K562 (cell line): ENCODE data around the gene LBP. TPM values are rescaled to one million over a fixed set of nuclear protein-coding genes. Genes with fewer than 3 reads are reported as not detected.

ENCODE experiments used
- ATAC-seq: fragments of 200-7000 bp; cut with Tn5 transposase; 3 replicates; pipeline ENCODE4 v1.9.1; 2020; ENCODE audit warnings: moderate library complexity
- BruUV-seq: library from RNA; stranded (reverse); fragments of 400-500 nt; replicated peaks from 2 replicates; lab custom pipeline; 2021; lab: Mats Ljungman, UMichigan
- CTCF ChIA-PET: fragments of 300-600 bp; formaldehyde crosslinking; extraction: SDS; loops from one replicate; lab custom pipeline; 2021; ENCODE audit warnings: low intra/inter-chr PET ratio; lab: Yijun Ruan, JAX
- POLR2A ChIA-PET: fragments of 300-600, 350-650 bp; sonication (Branson Sonifier 250); formaldehyde crosslinking; extraction: SDS; loops from one replicate; lab custom pipeline; 2021; ENCODE audit warnings: antibody characterized with exemption, inconsistent platforms; lab: Yijun Ruan, JAX
- DNase-seq, 4 experiments: peaks; one replicate each; pipeline versions ENCODE4 v3.0.0 to v3.0.0-alpha.2; 2011 to 2018; ENCODE audit warnings: low spot score in 3 of 4, mixed read lengths in 3 of 4; ENCODE audit errors: extremely low read depth in 1 of 4
- FAIRE-seq: peaks from 2 replicates; lab custom pipeline; 2011; peaks lifted over from hg19 to GRCh38; lab: Jason Lieb, UNC
- H2AFZ ChIP-seq: 2 replicates; pipeline ENCODE4 v1.6.0; 2011; ENCODE audit warnings: low read depth, low read length, control low read depth, inconsistent platforms
- H3K27ac ChIP-seq: fragments of 200-600 bp; 3 replicates; pipeline ENCODE4 v1.8.0; 2011; ENCODE audit warnings: low read depth, mild to moderate bottlenecking, control low read depth, inconsistent platforms, low read length, moderate library complexity, mixed read lengths; ENCODE audit errors: extremely low read depth
- H3K27me3 ChIP-seq, 2 experiments: fragments of 300-600 bp in 1 of 2; 2 replicates in 1 of 2; 3 replicates in 1 of 2; pipeline versions ENCODE4 v1.6.0 to v1.8.0; 2011; ENCODE audit warnings: inconsistent platforms in 2 of 2, low read length in 2 of 2, mild to moderate bottlenecking in 1 of 2, mixed read lengths in 1 of 2, moderate library complexity in 1 of 2; ENCODE audit not compliant: control insufficient read depth in 2 of 2, insufficient read depth in 2 of 2
- H3K36me3 ChIP-seq: fragments of 300-600 bp; 3 replicates; pipeline ENCODE4 v1.8.0; 2011; ENCODE audit warnings: mild to moderate bottlenecking, low read length, inconsistent platforms; ENCODE audit not compliant: control insufficient read depth, insufficient read depth
- H3K4me1 ChIP-seq, 2 experiments: fragments of 200-600 bp in 1 of 2; replicated peaks in 1 of 2; 2 replicates in 1 of 2; 3 replicates in 1 of 2; pipeline versions ENCODE4 v1.5.1 to v1.8.0; 2011; ENCODE audit warnings: inconsistent platforms in 2 of 2, low read length in 2 of 2, mild to moderate bottlenecking in 1 of 2, mixed read lengths in 1 of 2, moderate library complexity in 1 of 2; ENCODE audit not compliant: control insufficient read depth in 2 of 2, insufficient read depth in 2 of 2
- H3K4me2 ChIP-seq: 2 replicates; pipeline ENCODE4 v1.6.1; 2011; ENCODE audit warnings: low read length, control low read depth, inconsistent platforms, mixed read lengths; ENCODE audit not compliant: insufficient read depth
- H3K4me3 ChIP-seq: fragments of 200-600 bp; sonication (generic), shearing (Covaris generic); 2 replicates; pipeline ENCODE4 v1.5.1; 2016; ENCODE audit warnings: control low read depth, inconsistent platforms
- H3K79me2 ChIP-seq: fragments of 200-600 bp; 3 replicates; pipeline ENCODE4 v1.8.0; 2011; ENCODE audit warnings: low read length, inconsistent platforms; ENCODE audit not compliant: control insufficient read depth, insufficient read depth
- H3K9ac ChIP-seq, 2 experiments: 2 replicates each; pipeline versions ENCODE4 v1.6.0 to v1.6.1; 2011; ENCODE audit warnings: low read depth in 2 of 2, low read length in 2 of 2, control low read depth in 1 of 2, inconsistent platforms in 1 of 2, mild to moderate bottlenecking in 1 of 2, mixed read lengths in 1 of 2; ENCODE audit not compliant: insufficient read depth in 1 of 2
- H3K9me1 ChIP-seq: one replicate; pipeline ENCODE4 v1.6.0; 2011; ENCODE audit warnings: inconsistent platforms, mild to moderate bottlenecking, low read length, moderate library complexity; ENCODE audit not compliant: control insufficient read depth, insufficient read depth
- H3K9me3 ChIP-seq: replicated peaks from 2 replicates; pipeline ENCODE4 v1.5.1; 2011; ENCODE audit warnings: low read depth, low read length, inconsistent platforms; ENCODE audit not compliant: control insufficient read depth, insufficient read depth
- H4K20me1 ChIP-seq: replicated peaks from 2 replicates; pipeline ENCODE4 v1.6.1; 2011; ENCODE audit warnings: low read length, inconsistent platforms, mixed read lengths; ENCODE audit not compliant: control insufficient read depth, insufficient read depth
- BCL6 ChIP-seq: fragments of 250-450 bp; sonication (Bioruptor Pico); IDR thresholded peaks from 2 replicates; pipeline ENCODE4 v1.4.0; 2020
- SIRT6 ChIP-seq: IDR thresholded peaks from one replicate; pipeline ENCODE4 v1.6.1; 2012; ENCODE audit warnings: low read depth, mild to moderate bottlenecking, control low read depth, inconsistent platforms, low read length, moderate library complexity
- SMARCA5 ChIP-seq: fragments of 450-650 bp; IDR thresholded peaks from 2 replicates; pipeline ENCODE4 v1.6.1; 2016
- ZNF3 ChIP-seq: fragments of 250-450 bp; sonication (Bioruptor Pico); IDR thresholded peaks from 2 replicates; pipeline ENCODE4 v1.5.0; 2021; ENCODE audit warnings: mild to moderate bottlenecking, moderate library complexity
- WGBS: fragments of 100-300 bp; shearing (Covaris generic); methylation state at CpG from one replicate; pipeline ENCODE4 v1.1.6; 2016; ENCODE audit warnings: low coverage, mixed read lengths; ENCODE audit not compliant: insufficient coverage; ENCODE audit errors: missing lambda C conversion rate; 5-methylcytosine and 5-hydroxymethylcytosine counted together
- in situ Hi-C: fragments of 300-500 bp; cut with MboI; formaldehyde crosslinking; loops from 4 replicates; pipeline ENCODE4 v1.15.0; 2018; ENCODE audit warnings: inconsistent platforms, mixed read lengths
- intact Hi-C: fragments of 100-400 bp; cut with micrococcal nuclease; formaldehyde crosslinking; loops from 2 replicates; pipeline ENCODE4 v1.14.2; 2022
- polyA plus RNA-seq, 8 experiments: library from polyadenylated mRNA; depleted of rRNA in 4 of 8; stranded (reverse) in 5 of 8; unstranded in 3 of 8; fragments of >200 nt; fragmentation: Nextera tagmentation in 2 of 8; fragmentation: Illumina TruSeq in 1 of 8; extraction: Ambion mirVana in 2 of 8; extraction: Trizol in 1 of 8; gene quantifications; 2 replicates each; pipeline versions ENCODE4 v1.2.1 to v1.2.3, GENCODE V29; 2011 to 2014; ENCODE audit warnings: inconsistent platforms in 1 of 8, missing spikeins in 1 of 8
- total RNA-seq, 7 experiments: library from RNA; depleted of rRNA in 6 of 7; stranded (reverse); fragments of >200 nt in 6 of 7; fragmentation: Illumina TruSeq in 2 of 7; extraction: Trizol in 2 of 7; gene quantifications; 2 replicates each; pipeline versions ENCODE4 v1.2.1 to v1.2.3, GENCODE V29; 2011 to 2021; ENCODE audit warnings: low replicate concordance in 1 of 7
- TF ChIP-seq, protein P1 (sequence below): fragments of 200-800 bp; sonication (Bioruptor generic); IDR thresholded peaks from 2 replicates; pipeline ENCODE4 v1.6.1; 2017; ENCODE audit warnings: missing genetic modification characterization, missing compliant biosample characterization
- TF ChIP-seq, protein P2 (sequence below): IDR thresholded peaks from 2 replicates; pipeline ENCODE4 v1.6.1; 2011; ENCODE audit not compliant: insufficient read length; ENCODE audit errors: extremely low read depth
- TF ChIP-seq, protein P3 (sequence below), 2 experiments: fragments of 450-650 bp in 1 of 2; sonication (generic) in 1 of 2; formaldehyde crosslinking in 1 of 2; IDR thresholded peaks in 1 of 2; conservative IDR thresholded peaks in 1 of 2; 2 replicates each; pipeline versions ENCODE4 v1.6.1 to v1.8.1; 2016 to 2023; ENCODE audit warnings: mild to moderate bottlenecking in 2 of 2, moderate library complexity in 2 of 2, inconsistent platforms in 1 of 2, missing genetic modification reagents in 1 of 2

Gene LBP
- total and polyA plus RNA-seq, 9 of the 15 experiments (the other 6 are each of a cell fraction or from before 2014, with no cell fraction given), result 0.06 to 0.31 (median 0.09) TPM; not detected in 3

DNA sequence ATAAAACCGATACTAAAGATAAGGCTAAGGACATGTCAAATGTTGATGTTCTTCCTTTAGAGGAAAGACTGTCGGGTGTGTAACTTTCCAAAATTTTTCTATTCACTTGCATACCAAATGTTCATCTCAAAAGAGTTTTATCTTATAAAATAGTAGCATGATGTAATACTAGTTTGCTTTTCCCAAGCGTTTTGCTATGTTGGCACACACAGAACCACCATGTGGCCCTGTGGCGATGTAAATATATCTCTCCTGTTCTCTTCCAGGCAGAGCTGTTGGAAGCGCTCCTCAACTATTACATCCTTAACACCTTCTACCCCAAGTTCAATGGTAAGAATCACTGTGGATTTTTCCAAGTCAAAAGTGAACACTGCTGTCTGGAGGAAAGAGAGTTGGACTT, 26.5 kb downstream of the LBP start:
- no peaks in the 10 kb centered on the region for H3K9me1 ChIP-seq
- no peaks in the 10 kb centered on the region for H3K79me2 ChIP-seq
- no peak overlapping the region for H2AFZ ChIP-seq
- ATAC-seq (no peak), DNase-seq (no peak), FAIRE-seq (no peak)
- no peak overlapping the region for H3K9ac ChIP-seq
- no peak overlapping the region for H3K4me3 ChIP-seq
- ChIA-PET CTCF (interaction anchor here (0.6 kb wide), 1 partner anchor 1836 kb away, joined by 4 read pairs; no protein-coding TSS in a partner anchor), POLR2A (interaction anchor here (0.9 to 3.8 kb wide), 4 partner anchors 9 to 60 kb away, joined by 3 to 13 read pairs (median 6); no protein-coding TSS in a partner anchor)
- H3K4me2 ChIP-seq, result no peak overlapping the region
- no peaks in the 10 kb centered on the region for H3K36me3 ChIP-seq
- H4K20me1 ChIP-seq, result no peaks in the 10 kb centered on the region
- in situ Hi-C loops (no loop called here), intact Hi-C loops (no loop called here)
- H3K27me3 ChIP-seq, result peaks cover 13 to 31% of the 10 kb centered on the region in 2 experiments; a peak in 4 of 5 replicates
- no peaks in the 10 kb centered on the region for H3K9me3 ChIP-seq
- H3K27ac ChIP-seq, result no peak overlapping the region
- 39% methylated on average over 5 of the region's 5 CpGs for WGBS
- BruUV-seq, result no TSS peak
- H3K4me1 ChIP-seq, result peaks cover 7 to 14% of the 10 kb centered on the region in 2 experiments; a peak in 4 of 5 replicates
- TF ChIP-seq ZNF3 (CRISPR knock-in tag) (no peak), SIRT6 (no peak), BCL6 (no peak), SMARCA5 (no peak)
- TF ChIP-seq, protein P1, sequence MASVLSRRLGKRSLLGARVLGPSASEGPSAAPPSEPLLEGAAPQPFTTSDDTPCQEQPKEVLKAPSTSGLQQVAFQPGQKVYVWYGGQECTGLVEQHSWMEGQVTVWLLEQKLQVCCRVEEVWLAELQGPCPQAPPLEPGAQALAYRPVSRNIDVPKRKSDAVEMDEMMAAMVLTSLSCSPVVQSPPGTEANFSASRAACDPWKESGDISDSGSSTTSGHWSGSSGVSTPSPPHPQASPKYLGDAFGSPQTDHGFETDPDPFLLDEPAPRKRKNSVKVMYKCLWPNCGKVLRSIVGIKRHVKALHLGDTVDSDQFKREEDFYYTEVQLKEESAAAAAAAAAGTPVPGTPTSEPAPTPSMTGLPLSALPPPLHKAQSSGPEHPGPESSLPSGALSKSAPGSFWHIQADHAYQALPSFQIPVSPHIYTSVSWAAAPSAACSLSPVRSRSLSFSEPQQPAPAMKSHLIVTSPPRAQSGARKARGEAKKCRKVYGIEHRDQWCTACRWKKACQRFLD (CRISPR knock-in tag), result 0 out of 2 replicates have a peak, but pooled peaks have one; percentile 27
- TF ChIP-seq, protein P2, sequence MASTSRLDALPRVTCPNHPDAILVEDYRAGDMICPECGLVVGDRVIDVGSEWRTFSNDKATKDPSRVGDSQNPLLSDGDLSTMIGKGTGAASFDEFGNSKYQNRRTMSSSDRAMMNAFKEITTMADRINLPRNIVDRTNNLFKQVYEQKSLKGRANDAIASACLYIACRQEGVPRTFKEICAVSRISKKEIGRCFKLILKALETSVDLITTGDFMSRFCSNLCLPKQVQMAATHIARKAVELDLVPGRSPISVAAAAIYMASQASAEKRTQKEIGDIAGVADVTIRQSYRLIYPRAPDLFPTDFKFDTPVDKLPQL, result no peak
- TF ChIP-seq, protein P3, sequence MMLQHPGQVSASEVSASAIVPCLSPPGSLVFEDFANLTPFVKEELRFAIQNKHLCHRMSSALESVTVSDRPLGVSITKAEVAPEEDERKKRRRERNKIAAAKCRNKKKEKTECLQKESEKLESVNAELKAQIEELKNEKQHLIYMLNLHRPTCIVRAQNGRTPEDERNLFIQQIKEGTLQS (IDR thresholded peaks at IDR 0.05), result 0 out of 2 replicates have a peak, but pooled peaks have one; percentile 9
- TF ChIP-seq, protein P3 (CRISPR knock-in tag; conservative IDR thresholded peaks at IDR 0.05), result no peak
